Superior temporal gyrus (tissue), 1 donor: ENCODE measurements around the gene LAMC2.
"Not testable (repeated sequence)": the region's sequence is repeated elsewhere in the genome, so short reads cannot be mapped to it uniquely, and the experiment has no call there.

ENCODE experiments used
- DNase-seq: peaks from one replicate; pipeline ENCODE4 v3.0.0-alpha.2; 2016; ENCODE audit errors: extremely low spot score

The LAMC2 gene

DNA sequence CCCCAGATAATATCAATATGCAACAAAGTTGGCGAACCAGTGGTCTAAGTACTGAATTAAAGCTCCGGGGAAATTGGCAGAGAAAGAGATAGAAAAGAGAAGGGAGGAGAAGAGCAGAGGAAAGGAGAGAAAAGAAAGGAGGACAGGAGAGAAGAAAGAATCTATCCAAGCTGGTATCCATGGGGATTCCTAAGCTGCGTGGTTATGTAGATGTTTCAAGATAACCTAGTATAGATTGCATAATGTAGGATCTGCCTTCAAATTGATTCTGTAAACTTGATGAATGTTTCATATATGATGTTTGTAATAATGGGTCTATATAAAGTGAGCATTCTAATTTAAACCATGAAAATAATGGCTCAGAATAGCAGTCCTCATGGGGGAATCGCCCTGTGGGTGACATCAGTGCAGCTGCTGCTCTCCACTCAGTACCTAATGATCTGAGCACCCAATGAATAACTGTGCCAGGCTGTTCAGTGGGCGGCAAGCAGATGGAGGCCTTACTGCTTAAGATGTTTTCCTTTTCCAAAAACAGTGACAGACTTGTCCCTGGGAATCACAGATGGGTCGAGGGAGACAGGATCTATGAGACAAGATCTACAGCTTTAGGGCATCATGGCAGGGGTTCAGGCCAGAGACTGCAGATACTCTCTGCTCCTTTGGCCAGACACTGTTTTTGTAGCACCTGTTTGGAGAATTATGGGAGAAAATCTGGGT, 78.0 kb downstream of the LAMC2 start:
- peak; percentile 31 for DNase-seq

DNA sequence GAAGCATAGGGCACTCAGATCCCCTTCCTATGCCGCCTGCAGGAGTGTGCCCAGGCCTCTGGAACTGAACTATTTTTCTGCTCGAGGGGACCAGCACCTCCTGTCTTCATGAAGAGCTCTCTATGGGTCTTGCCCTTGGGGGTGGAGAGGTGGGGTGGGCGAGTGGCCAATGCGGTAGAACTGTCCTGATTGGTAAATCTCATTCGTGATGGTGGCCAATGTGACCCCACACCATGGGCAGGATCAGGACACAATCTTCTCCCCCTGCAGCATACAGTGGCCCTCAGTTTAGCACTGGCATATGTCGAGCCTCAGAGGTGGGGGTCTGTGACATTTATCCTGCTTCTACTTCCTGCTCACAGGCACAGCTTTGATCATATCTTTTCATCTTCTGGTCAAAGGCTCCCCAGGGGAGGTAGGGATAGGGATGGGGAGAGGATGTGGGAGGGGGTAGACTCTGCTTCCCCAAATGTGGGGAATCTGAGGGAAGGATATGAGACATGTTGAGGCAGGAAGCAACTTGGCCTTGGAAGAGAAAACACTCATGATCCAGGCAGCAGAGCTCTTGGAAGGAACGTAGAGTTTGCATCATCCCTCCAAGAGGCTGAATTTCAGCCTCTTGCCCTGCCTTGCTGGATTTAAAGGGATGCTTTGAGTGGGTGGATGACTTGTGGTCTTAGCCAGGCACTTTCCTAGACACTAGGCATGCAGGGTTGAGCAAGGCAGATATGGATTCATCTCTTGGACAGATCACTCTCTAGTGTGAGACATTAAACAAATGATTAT, 81.8 kb downstream of the LAMC2 start:
- DNase-seq: no peak

- DNase-seq: no peak
Observed at GRCh38 chr1:183270541-183271141, 84.6 kb downstream of the LAMC2 start.

- DNase-seq: no peak
Observed at GRCh38 chr1:183272390-183272848, 86.4 kb downstream of the LAMC2 start.

- no peak for DNase-seq
Observed at GRCh38 chr1:183273300-183273699, 87.2 kb downstream of the LAMC2 start.

GRCh38 chr1:183273984-183274383, 87.9 kb downstream of the LAMC2 start:
- not testable (repeated sequence) for DNase-seq

DNA sequence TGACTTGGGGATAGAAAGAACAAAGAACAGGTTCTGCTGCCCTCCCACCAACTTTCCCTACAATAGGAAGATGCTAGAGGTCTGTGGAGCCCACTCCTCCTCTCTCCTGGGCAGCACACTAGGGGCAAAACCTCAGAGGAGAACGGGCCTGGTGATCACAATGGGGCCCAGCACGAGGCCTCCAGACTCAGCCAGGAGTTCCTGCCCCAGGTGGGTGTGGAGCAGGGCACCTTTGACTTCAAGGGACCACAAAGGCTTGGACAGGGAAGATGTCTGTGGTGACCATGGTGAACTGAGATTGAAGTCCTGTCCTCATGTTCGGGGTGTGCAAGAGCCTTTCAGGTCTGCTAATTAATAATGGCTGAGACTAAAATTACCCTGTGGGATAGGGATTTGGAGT, 88.8 kb downstream of the LAMC2 start:
- DNase-seq: no peak

- no peak for DNase-seq
Observed at GRCh38 chr1:183275322-183275721, 89.3 kb downstream of the LAMC2 start.

DNA sequence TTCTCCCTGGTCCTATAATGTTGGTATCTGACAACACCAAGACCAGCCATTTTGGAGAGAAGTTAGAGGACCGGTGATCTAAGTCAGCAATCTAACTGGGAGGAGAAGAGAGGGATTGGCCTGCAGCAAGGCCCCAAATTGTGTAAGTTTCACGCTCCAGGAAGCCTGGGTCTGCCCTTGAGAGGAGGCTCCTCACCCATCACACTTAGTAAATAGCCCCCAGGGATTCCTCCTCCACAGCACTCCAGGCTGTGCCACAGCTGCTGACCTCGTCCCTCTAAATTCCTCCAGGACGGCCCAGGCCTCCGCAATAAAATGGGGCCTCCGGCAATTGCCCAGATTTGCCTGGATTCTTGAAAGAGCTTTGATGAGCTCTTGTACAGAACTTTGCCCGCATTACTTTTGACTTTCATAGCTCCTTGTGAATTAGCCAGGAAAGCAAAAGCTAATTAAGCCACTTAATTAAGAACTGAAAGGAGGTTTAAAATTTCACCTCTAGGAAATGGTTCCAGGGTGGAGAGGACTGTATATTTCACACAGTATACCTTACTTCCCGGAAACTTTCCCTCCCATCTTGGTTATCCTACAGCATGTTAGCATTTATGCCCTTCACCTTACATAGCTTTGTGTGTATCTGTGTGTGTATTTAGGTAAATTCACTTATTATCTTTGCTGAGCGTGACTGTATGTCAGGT, 90.5 kb downstream of the LAMC2 start:
- DNase-seq: no peak

- no peak for DNase-seq
Observed at GRCh38 chr1:183277821-183278738, 92.0 kb downstream of the LAMC2 start.

DNA sequence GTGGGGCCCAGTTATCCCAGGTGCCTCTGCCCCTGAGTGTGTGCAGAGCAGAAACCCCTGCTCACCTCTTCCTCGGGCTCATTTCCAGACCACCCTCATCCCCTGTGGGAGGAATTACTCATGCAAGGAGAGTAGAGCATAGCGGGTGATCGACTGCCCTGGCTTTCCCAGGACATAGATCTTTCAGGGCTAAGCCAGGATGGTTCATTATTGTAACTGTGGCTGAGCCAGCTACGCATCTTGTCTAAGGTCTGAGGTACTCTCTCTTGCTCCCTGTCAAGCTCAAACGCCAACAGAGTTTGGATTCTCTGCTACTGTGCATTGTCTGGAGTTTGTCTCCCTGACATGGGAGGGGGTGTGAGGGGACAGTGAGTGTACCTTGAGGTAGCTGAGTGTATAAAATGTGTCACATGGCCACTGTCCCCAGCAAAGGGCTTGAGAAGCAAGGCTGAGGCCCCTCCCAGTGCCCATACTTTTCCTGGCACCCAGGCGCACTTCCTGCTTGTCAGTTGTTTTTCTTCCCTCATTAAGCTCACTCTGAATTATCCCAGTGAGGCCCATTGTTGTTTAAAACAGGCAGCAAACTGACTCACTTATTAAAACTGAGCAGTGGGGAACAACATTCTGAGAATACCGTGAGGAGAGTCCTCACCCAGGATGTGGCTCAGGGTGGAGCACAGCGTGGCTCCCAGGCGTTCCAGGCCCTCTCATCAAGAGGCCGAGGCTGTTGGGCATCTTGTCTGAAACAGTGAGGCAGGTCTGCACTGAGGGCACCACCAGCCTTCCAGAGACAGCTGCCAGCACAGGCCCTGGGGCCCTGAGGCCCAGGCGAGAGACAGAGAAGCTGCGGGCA, 92.9 kb downstream of the LAMC2 start:
- no peak for DNase-seq

DNA sequence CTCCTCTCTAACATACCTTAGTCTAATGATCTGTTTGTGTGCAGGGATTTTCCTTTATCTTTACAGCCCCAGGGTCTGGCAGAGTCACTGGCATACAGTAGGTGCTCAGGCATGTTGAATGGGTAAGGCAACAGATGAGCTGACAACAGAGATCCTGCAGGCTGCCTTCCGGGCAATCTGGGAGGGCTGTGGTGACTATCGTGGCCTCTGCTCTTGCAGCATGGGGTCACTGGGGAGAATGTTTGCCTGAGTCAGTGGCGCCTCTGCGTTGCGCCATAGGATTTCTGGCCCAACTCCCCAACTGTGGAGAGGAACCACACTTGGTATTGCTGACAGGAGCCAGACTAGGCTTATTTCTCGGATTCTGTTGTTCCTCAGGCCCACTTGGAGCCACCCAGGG, 93.8 kb downstream of the LAMC2 start:
- DNase-seq: no peak

GRCh38 chr1:183281039-183281438, 95.0 kb downstream of the LAMC2 start:
- no peak for DNase-seq

DNA sequence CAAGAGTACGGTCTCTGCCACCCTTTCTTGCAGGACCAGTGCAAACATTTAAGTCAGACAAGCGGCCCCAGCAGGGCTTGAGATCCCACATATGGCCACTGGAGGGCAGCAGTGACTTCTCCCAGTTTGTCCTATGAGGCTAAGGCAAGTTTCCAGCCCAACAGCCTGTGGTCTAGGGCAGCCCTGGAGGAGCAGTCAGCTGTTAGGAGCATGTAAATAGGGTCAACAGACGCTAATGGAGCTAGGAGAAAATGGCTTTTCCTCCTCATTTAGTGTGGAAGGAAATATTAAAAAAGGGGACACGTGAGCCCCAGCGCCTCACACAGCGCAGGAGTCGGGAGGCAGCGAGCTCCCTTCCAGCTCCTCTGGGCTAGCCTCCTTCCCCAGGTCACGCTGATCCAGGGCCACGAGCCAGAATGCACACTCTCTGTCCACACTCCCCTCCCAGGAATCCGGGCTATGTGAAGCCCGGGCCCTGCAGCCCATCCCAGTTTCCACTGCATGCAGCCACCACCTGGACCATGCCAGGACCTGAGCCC, 95.6 kb downstream of the LAMC2 start:
- peak; percentile 97 for DNase-seq

GRCh38 chr1:183282101-183282855, 96.2 kb downstream of the LAMC2 start:
- DNase-seq: no peak

GRCh38 chr1:183283286-183283685, 97.2 kb downstream of the LAMC2 start:
- DNase-seq: no peak

GRCh38 chr1:183284086-183284485, 98.0 kb downstream of the LAMC2 start:
- DNase-seq: no peak

DNA sequence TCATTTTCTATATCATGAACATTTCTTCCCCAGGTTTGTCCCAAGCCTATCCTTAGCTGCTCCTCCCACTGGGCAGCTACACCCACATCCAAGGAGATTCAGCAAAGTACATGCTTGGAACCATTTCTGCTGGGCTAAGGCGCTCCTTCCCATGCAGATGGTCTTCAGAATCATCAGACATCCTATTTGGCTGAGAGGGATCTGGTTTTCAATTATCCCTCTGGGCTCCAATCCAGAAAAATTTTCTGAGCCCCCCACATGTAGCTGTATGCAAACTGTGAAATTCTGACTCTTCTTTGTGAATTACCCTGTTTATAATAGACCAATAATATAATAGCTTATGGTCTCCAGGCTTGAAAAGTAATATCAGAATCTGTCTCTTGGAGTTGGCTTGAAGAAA, 99.2 kb downstream of the LAMC2 start:
- no peak for DNase-seq

DNA sequence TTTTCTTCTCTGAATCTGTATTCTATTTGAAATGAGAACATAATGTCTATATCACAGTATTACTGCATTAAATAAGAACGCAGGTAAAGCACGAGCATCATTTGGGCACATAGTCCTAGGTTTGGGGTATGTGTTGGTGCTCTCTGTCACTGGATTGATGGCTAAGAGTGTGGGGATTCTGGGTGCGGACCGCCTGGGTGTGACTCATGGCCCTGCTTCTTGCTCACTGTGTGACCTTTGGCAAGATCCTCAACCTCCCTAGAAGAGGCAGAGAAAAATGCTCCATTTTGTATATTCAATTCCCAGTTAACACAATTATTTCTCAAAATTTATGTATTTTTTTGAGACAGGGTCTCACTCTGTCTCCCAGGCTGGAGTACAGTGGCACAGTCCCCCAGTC, 99.7 kb downstream of the LAMC2 start:
- DNase-seq: no peak
